ENCODE results near the gene HLA-G. TPM values are rescaled to one million over a fixed set of nuclear protein-coding genes. Genes with fewer than 3 reads are reported as not detected.

Gene HLA-G
- polyA plus RNA-seq, 1 of the 3 experiments (the other 2 are of a cell fraction): not detected

DNA sequence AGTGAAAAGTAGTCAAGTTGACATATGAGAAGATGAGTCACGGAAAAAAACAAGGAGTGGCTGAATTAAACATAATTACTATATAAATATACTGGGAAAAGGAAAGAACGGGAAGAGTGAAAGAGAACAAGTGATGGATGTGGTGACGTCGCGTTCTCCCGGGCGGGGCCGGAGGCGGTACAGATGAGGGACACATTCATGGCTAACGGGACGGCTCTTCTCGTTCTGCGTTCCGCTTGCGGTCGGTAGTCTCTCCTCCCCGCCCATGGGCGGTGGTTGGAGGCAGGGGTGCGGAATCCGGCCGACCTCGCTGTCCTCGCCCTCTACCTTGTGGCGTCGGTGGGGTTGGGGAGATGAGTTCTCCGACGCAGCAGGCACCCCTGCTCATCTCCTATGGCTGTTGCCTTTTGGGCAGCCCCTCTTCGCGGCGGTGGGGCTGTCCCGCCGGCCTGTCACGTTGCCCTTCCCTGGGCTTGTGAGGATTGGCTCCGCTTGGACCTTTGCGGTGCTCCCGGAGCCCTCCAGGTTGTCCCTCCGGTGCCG, 22.5 kb downstream of the HLA-G start (continued):
- TF ChIP-seq REST (IDR thresholded peaks at IDR 0.05; ENCODE audit: low read depth, low read length) (no peak), RAD21 (IDR thresholded peaks at IDR 0.05; ENCODE audit: low read length) (no peak), SMC3 (IDR thresholded peaks at IDR 0.05; ENCODE audit: low read depth, low read length) (no peak), NFIC (IDR thresholded peaks at IDR 0.05; ENCODE audit: borderline replicate concordance) (no peak), YY1 (IDR thresholded peaks at IDR 0.05; ENCODE audit: low read depth) (no peak), SIN3A (IDR thresholded peaks at IDR 0.05; ENCODE audit: borderline replicate concordance, low read depth, low read length) (no peak), RCOR1 (IDR thresholded peaks at IDR 0.05; ENCODE audit: low read length) (no peak), TCF12 (IDR thresholded peaks at IDR 0.05) (no peak)
- TF ChIP-seq, protein P1, sequence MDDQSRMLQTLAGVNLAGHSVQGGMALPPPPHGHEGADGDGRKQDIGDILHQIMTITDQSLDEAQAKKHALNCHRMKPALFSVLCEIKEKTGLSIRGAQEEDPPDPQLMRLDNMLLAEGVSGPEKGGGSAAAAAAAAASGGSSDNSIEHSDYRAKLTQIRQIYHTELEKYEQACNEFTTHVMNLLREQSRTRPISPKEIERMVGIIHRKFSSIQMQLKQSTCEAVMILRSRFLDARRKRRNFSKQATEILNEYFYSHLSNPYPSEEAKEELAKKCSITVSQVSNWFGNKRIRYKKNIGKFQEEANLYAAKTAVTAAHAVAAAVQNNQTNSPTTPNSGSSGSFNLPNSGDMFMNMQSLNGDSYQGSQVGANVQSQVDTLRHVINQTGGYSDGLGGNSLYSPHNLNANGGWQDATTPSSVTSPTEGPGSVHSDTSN (IDR thresholded peaks at IDR 0.05): no peak

- Histone ChIP-seq H3K4me1 (ENCODE audit: control insufficient read depth in 1 of 2, insufficient read depth in 2 of 2, low read depth in 1 of 2, low read length in 1 of 2) (no peaks in the 10 kb centered on the region; a peak in 1 of 4 replicates), H2AFZ (ENCODE audit: low read depth) (no peak overlapping the region), H3K27me3 (ENCODE audit: insufficient read depth) (peaks cover 28% of the 10 kb centered on the region; the same call in 1 of the 2 replicates), H3K4me2 (no peak overlapping the region), H3K4me3 (ENCODE audit: low read depth in 2 of 2, low read length in 1 of 2) (no peak overlapping the region), H3K36me3 (replicated peaks in 1 of 2; ENCODE audit: control insufficient read depth in 1 of 2, insufficient read depth in 2 of 2, low read length in 1 of 2) (no peaks in the 10 kb centered on the region), H3F3A (replicated peaks; ENCODE audit: insufficient read depth) (no peaks in the 10 kb centered on the region), H4K20me1 (ENCODE audit: insufficient read depth) (no peaks in the 10 kb centered on the region), H3K9me3 (no peaks in the 10 kb centered on the region), H3K79me2 (ENCODE audit: insufficient read depth) (no peaks in the 10 kb centered on the region), H3K9ac (no peak overlapping the region), H3K27ac (ENCODE audit: low read depth in 2 of 2, low read length in 1 of 2) (no peak overlapping the region), H3K9me2 (no peaks in the 10 kb centered on the region)
- POLR2A ChIA-PET: interaction anchor here (0.7 kb wide), 1 partner anchor 161 kb away, joined by 3 read pairs; no protein-coding TSS in a partner anchor
- CTCF ChIA-PET: interaction anchor here (0.8 to 2.8 kb wide), 3 partner anchors 9 to 162 kb away, joined by 3 to 16 read pairs (median 4); no protein-coding TSS in a partner anchor
- WGBS (ENCODE audit: low lambda C conversion rate): 33% methylated on average over 3 of the region's 3 CpGs
- TF ChIP-seq SIN3A (IDR thresholded peaks at IDR 0.05; ENCODE audit: borderline replicate concordance, low read depth, low read length): no peak
- TF ChIP-seq YY1 (IDR thresholded peaks at IDR 0.05; ENCODE audit: low read depth): no peak
- no peak for TF ChIP-seq NRF1 (IDR thresholded peaks at IDR 0.05; ENCODE audit: low read depth, low read length)
- TF ChIP-seq TCF12 (IDR thresholded peaks at IDR 0.05): no peak
- TF ChIP-seq SMC3 (IDR thresholded peaks at IDR 0.05; ENCODE audit: low read depth, low read length): no peak
- no peak for TF ChIP-seq GATA2 (CRISPR knock-in tag; IDR thresholded peaks at IDR 0.05)
- no peak for TF ChIP-seq CHD2 (IDR thresholded peaks at IDR 0.05; ENCODE audit: low read length, partially characterized antibody)
- no peak for TF ChIP-seq MAX (IDR thresholded peaks at IDR 0.05; ENCODE audit: low read depth)
- no peak for TF ChIP-seq CTCF (IDR thresholded peaks at IDR 0.05)
- DNase-seq: no peak
Measured at GRCh38 chr6:29851190-29851589, 23.6 kb downstream of the HLA-G start.

Measured in SK-N-SH (cell line).